Activated naive CD8-positive, alpha-beta T cell treated with anti-CD3 and anti-CD28 coated beads, Interleukin-2, amount 50 U/mL, for 24 hours (primary cell): Measurements from ENCODE around the gene ELOB.
A peak's percentile ranks its signal among the peaks of the same experiment; 100 is the strongest.
"Not testable (repeated sequence)": the region's sequence is repeated elsewhere in the genome, so short reads cannot be mapped to it uniquely, and the experiment has no call there.

Experiments used
- ATAC-seq: fragments of 150-1000 bp; cut with Tn5 transposase; one replicate; pipeline ENCODE4 v1.10.0; 2021
- DNase-seq: peaks from one replicate; pipeline ENCODE4 v3.0.0; 2021
- H3K27ac Mint-ChIP-seq: one replicate; pipeline ENCODE4 v1.8.0; 2021; ENCODE audit warnings: mild to moderate bottlenecking, mixed read lengths
- H3K27me3 Mint-ChIP-seq: one replicate; pipeline ENCODE4 v1.8.0; 2021; ENCODE audit warnings: mixed read lengths
- H3K36me3 Mint-ChIP-seq: one replicate; pipeline ENCODE4 v1.8.0; 2021; ENCODE audit warnings: low read depth, mixed read lengths
- H3K4me1 Mint-ChIP-seq: one replicate; pipeline ENCODE4 v1.8.0; 2021; ENCODE audit warnings: mixed read lengths
- H3K4me3 Mint-ChIP-seq: one replicate; pipeline ENCODE4 v1.8.0; 2021; ENCODE audit warnings: mild to moderate bottlenecking, moderate library complexity, mixed read lengths
- H3K9me3 Mint-ChIP-seq: one replicate; pipeline ENCODE4 v1.8.0; 2021; ENCODE audit warnings: mixed read lengths

Gene ELOB

GRCh38 chr16:2742323-2743006 lies 34.6 kb downstream of the ELOB start:
- Mint-ChIP-seq H3K9me3 (no peaks in the 10 kb centered on the region), H3K27ac (no peak overlapping the region), H3K4me1 (no peaks in the 10 kb centered on the region), H3K27me3 (no peaks in the 10 kb centered on the region), H3K4me3 (no peak overlapping the region), H3K36me3 (no peaks in the 10 kb centered on the region)
- DNase-seq (no peak), ATAC-seq (no peak)

- H3K27ac Mint-ChIP-seq, result no peak overlapping the region
- no peaks in the 10 kb centered on the region for H3K27me3 Mint-ChIP-seq
- ATAC-seq (no peak), DNase-seq (no peak)
- no peaks in the 10 kb centered on the region for H3K4me1 Mint-ChIP-seq
- H3K4me3 Mint-ChIP-seq, result no peak overlapping the region
- H3K9me3 Mint-ChIP-seq, result no peaks in the 10 kb centered on the region
- H3K36me3 Mint-ChIP-seq, result no peaks in the 10 kb centered on the region
These were observed 35.9 kb downstream of the ELOB start for GRCh38 chr16:2741168-2741567.

GRCh38 chr16:2740476-2740875 lies 36.6 kb downstream of the ELOB start:
- H3K4me3 Mint-ChIP-seq, result no peak overlapping the region
- H3K27me3 Mint-ChIP-seq, result no peaks in the 10 kb centered on the region
- no peaks in the 10 kb centered on the region for H3K9me3 Mint-ChIP-seq
- H3K4me1 Mint-ChIP-seq, result no peaks in the 10 kb centered on the region
- H3K36me3 Mint-ChIP-seq, result no peaks in the 10 kb centered on the region
- ATAC-seq, result no peak
- no peak overlapping the region for H3K27ac Mint-ChIP-seq
- no peak for DNase-seq

GRCh38 chr16:2739625-2740430 lies 37.3 kb downstream of the ELOB start:
- DNase-seq (no peak), ATAC-seq (no peak)
- Mint-ChIP-seq H3K9me3 (no peaks in the 10 kb centered on the region), H3K4me1 (no peaks in the 10 kb centered on the region), H3K36me3 (no peaks in the 10 kb centered on the region), H3K4me3 (no peak overlapping the region), H3K27me3 (peaks cover 3% of the 10 kb centered on the region), H3K27ac (no peak overlapping the region)

- Mint-ChIP-seq H3K4me3 (no peak overlapping the region), H3K27ac (no peak overlapping the region), H3K27me3 (peaks cover 4% of the 10 kb centered on the region), H3K36me3 (no peaks in the 10 kb centered on the region), H3K4me1 (no peaks in the 10 kb centered on the region), H3K9me3 (no peaks in the 10 kb centered on the region)
- DNase-seq (no peak), ATAC-seq (no peak)
These were observed 38.5 kb downstream of the ELOB start for GRCh38 chr16:2738615-2739014.

DNA sequence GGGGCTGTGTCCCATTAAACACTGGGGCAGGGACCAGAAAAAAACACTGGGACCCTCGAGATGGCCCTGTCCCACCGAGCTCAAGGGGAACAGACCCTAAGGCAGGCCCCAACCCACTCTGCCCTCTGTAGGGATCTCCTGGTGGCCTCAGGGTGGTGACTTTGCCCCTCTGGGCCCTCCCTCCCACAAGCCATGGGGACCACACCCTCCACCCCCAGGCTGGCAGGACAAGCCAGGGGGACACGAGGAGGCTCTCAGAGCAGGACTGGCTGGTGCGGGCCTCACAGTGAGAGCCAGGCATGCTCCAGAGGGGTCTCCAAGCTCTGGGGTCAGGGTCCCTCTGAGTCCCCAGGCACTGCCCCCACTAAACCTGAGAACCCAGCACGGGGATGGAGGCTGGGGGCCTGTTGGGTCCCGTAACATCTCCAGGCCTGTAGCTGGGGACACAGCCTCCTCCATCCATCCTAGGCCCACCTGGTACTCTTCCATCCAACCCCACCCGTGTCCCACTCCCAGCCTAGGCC lies 39.1 kb downstream of the ELOB start:
- Mint-ChIP-seq H3K9me3 (no peaks in the 10 kb centered on the region), H3K27me3 (peaks cover 4% of the 10 kb centered on the region), H3K36me3 (no peaks in the 10 kb centered on the region), H3K4me3 (no peak overlapping the region), H3K4me1 (no peaks in the 10 kb centered on the region), H3K27ac (no peak overlapping the region)
- ATAC-seq, result no peak
- no peak for DNase-seq

DNA sequence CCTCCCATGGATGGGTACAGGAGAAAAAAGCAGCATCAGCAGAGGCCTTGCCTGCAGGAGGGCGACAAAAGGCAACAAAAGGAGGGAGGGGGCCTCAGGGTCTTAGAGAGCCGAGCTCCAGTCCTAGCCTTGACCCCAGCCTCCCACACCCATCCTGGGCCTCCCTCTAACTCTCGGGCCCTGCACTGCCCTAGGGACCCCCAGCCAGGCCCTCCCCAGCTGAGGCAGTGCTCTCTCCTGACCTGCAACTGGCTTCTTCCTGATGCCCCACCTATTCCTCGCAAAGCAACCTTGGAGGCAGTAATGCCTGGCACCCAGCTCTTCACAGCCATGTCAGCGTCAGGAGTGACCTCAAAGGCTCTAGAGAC lies 39.9 kb downstream of the ELOB start:
- Mint-ChIP-seq H3K36me3 (no peaks in the 10 kb centered on the region), H3K4me3 (no peak overlapping the region), H3K9me3 (no peaks in the 10 kb centered on the region), H3K27me3 (peaks cover 4% of the 10 kb centered on the region), H3K27ac (no peak overlapping the region), H3K4me1 (no peaks in the 10 kb centered on the region)
- DNase-seq, result no peak
- ATAC-seq, result no peak

GRCh38 chr16:2736476-2737237 lies 40.4 kb downstream of the ELOB start:
- Mint-ChIP-seq H3K27me3 (peaks cover 4% of the 10 kb centered on the region), H3K4me3 (no peak overlapping the region), H3K4me1 (no peaks in the 10 kb centered on the region), H3K36me3 (no peaks in the 10 kb centered on the region), H3K27ac (no peak overlapping the region), H3K9me3 (no peaks in the 10 kb centered on the region)
- DNase-seq, result no peak
- ATAC-seq, result no peak

DNA sequence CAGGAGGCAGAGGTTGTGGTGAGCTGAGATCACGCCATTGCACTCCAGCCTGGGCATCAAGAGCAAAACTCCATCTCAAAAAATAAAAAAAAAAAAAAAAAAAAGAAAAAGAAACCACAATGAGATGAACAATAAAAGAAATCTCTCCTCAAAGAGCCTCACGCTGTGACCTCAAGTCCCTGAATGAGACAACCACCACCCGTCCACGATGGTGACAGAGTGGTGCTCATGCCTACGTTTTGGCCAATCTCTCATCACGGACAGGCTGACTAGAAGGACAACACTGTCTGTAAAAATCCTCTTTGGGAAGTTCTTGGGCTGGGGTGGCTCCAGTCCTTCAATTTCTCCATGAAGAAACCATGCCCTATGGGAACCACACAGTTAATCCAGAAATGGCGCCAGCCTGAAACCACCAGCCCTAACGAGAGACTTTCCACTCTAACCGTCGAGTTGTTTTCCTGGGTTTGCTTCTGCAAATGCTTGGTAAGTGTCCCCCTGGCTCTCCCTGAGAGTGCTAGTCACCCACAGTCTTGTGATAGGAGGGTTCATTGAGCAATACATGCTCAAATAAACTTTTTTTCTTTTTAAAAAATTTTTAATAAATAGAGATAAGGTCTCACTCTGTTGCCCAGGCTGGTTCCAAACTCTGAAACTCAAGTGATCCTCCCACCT lies 42.1 kb downstream of the ELOB start:
- H3K27me3 Mint-ChIP-seq, result peaks cover 4% of the 10 kb centered on the region
- no peaks in the 10 kb centered on the region for H3K4me1 Mint-ChIP-seq
- H3K9me3 Mint-ChIP-seq, result no peaks in the 10 kb centered on the region
- no peak for DNase-seq
- H3K36me3 Mint-ChIP-seq, result no peaks in the 10 kb centered on the region
- no peak overlapping the region for H3K27ac Mint-ChIP-seq
- no peak overlapping the region for H3K4me3 Mint-ChIP-seq
- ATAC-seq, result no peak

- Mint-ChIP-seq H3K9me3 (no peaks in the 10 kb centered on the region), H3K36me3 (no peaks in the 10 kb centered on the region), H3K27ac (peak overlapping the region; percentile 70), H3K4me3 (no peak overlapping the region), H3K4me1 (peaks cover 8% of the 10 kb centered on the region), H3K27me3 (peaks cover 6% of the 10 kb centered on the region)
- no peak for DNase-seq
- ATAC-seq, result peak; percentile 73
These were observed 49.0 kb downstream of the ELOB start for GRCh38 chr16:2728034-2728433.

- Mint-ChIP-seq H3K4me1 (peaks cover 8% of the 10 kb centered on the region), H3K27me3 (peaks cover 6% of the 10 kb centered on the region), H3K36me3 (no peaks in the 10 kb centered on the region), H3K27ac (no peak overlapping the region), H3K9me3 (no peaks in the 10 kb centered on the region), H3K4me3 (no peak overlapping the region)
- DNase-seq, result no peak
- no peak for ATAC-seq
These were observed 50.2 kb downstream of the ELOB start for GRCh38 chr16:2726923-2727322.

DNA sequence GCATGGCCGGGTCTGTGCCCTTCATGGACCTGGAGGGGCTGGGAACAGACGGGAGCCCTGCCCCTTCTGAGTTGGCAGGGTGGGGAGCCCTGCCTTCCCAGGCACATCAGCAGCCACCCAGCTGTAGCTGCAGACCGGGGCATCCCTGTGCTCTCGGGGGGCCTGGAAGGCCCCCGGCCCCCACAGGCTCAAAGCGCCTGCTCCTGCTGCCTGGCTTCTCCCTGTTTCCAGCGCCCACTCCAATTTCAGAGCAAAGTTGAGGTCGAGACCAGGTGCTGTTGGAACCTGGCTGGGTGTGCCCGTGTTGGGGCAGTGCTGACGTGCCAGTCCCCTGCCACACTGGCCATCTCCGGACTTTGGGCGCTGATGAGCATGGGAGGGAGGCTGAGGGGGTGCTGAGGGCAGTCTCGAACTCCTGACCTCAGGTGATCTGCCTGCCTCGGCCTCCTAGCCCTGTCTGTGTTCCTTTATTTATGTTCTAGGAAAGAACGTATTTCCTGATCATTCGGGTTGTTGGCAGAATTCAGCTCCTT lies 52.2 kb downstream of the ELOB start:
- Mint-ChIP-seq H3K4me3 (no peak overlapping the region), H3K4me1 (peaks cover 11% of the 10 kb centered on the region), H3K36me3 (no peaks in the 10 kb centered on the region), H3K27me3 (peaks cover 6% of the 10 kb centered on the region), H3K27ac (no peak overlapping the region), H3K9me3 (no peaks in the 10 kb centered on the region)
- DNase-seq (no peak), ATAC-seq (no peak)

DNA sequence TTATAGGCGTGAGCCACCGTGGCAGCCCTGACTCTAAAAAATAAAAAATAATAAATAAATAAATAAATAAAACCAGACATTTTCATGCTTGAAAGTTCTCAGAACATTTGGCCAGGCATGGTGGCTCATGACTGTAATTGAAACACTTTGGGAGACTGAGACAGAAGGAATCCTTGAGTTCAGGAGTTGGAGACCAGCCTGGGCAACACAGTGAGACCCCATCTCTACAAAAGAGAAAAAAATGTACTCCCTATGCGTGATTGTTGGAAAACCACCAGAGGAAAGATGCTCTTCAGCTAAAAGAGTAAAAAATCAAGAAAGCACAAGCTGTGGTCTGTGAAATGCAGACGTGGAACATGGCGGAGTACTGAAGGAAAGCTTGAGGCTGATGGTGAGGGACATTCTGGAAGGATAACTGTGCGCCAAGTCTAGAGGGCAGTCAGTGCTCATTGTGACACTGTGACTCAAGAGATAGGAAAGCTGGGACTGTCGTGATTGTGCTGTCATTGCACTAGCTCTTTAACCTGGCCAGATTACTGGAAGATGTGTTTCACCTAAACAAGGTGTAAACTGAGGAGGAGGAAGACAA lies 52.9 kb downstream of the ELOB start:
- Mint-ChIP-seq H3K27me3 (peaks cover 6% of the 10 kb centered on the region), H3K4me1 (peaks cover 11% of the 10 kb centered on the region), H3K27ac (no peak overlapping the region)

GRCh38 chr16:2721634-2722173 lies 55.4 kb downstream of the ELOB start:
- H3K4me1 Mint-ChIP-seq, DNase-seq, ATAC-seq, H3K36me3 Mint-ChIP-seq, H3K27ac Mint-ChIP-seq, H3K27me3 Mint-ChIP-seq, H3K9me3 Mint-ChIP-seq: not testable (repeated sequence)
- peak overlapping the region; percentile 64 for H3K4me3 Mint-ChIP-seq

More for the DNA sequence above, 52.9 kb downstream of the ELOB start:
- DNase-seq (no peak), ATAC-seq (no peak)
- H3K4me3 Mint-ChIP-seq, result no peak overlapping the region
- no peaks in the 10 kb centered on the region for H3K9me3 Mint-ChIP-seq
- no peaks in the 10 kb centered on the region for H3K36me3 Mint-ChIP-seq
